T follicular helper cell (primary cell): Measurements from ENCODE around the gene INPPL1.

ENCODE experiments used
- DNase-seq: peaks from one replicate; pipeline ENCODE4 v3.0.0-alpha.2; 2020; ENCODE audit warnings: low read depth

The INPPL1 gene

GRCh38 chr11:72233056-72233772, 8.6 kb downstream of the INPPL1 start:
- no peak for DNase-seq

- no peak for DNase-seq
These were observed 9.4 kb downstream of the INPPL1 start for GRCh38 chr11:72233773-72234513.

- DNase-seq, result no peak
These were observed 9.9 kb downstream of the INPPL1 start for GRCh38 chr11:72234514-72234830.

- DNase-seq, result no peak
These were observed 10.4 kb downstream of the INPPL1 start for GRCh38 chr11:72234920-72235319.

GRCh38 chr11:72235351-72236057, 10.9 kb downstream of the INPPL1 start:
- no peak for DNase-seq

GRCh38 chr11:72236083-72236697, 11.6 kb downstream of the INPPL1 start:
- no peak for DNase-seq

- DNase-seq, result no peak
These were observed 12.2 kb downstream of the INPPL1 start for GRCh38 chr11:72236774-72237111.

- no peak for DNase-seq
These were observed 12.8 kb downstream of the INPPL1 start for GRCh38 chr11:72237112-72237931.

GRCh38 chr11:72238040-72238450, 13.5 kb downstream of the INPPL1 start:
- DNase-seq, result no peak

GRCh38 chr11:72238492-72239312, 14.1 kb downstream of the INPPL1 start:
- no peak for DNase-seq

- DNase-seq, result no peak
These were observed 14.8 kb downstream of the INPPL1 start for GRCh38 chr11:72239313-72239848.

GRCh38 chr11:72239849-72240460, 15.4 kb downstream of the INPPL1 start:
- DNase-seq, result no peak

GRCh38 chr11:72240461-72241290, 16.1 kb downstream of the INPPL1 start:
- no peak for DNase-seq

- DNase-seq, result no peak
These were observed 16.8 kb downstream of the INPPL1 start for GRCh38 chr11:72241291-72241781.

- DNase-seq, result no peak
These were observed 17.6 kb downstream of the INPPL1 start for GRCh38 chr11:72242141-72242540.

- no peak for DNase-seq
These were observed 18.8 kb downstream of the INPPL1 start for GRCh38 chr11:72243173-72244059.

GRCh38 chr11:72244060-72244360, 19.4 kb downstream of the INPPL1 start, which contains the start of gene PHOX2A:
Gene PHOX2A (minus strand): TSS chr11:72244176. CDS start chr11:72244004, 172 bp downstream.
- DNase-seq, result no peak
